NB4 (cell line): ENCODE data around the gene TMPRSS12.
"Not testable (repeated sequence)": the region's sequence is repeated elsewhere in the genome, so short reads cannot be mapped to it uniquely, and the experiment has no call there.

Experiments used
- CTCF ChIP-seq: IDR thresholded peaks from one replicate; pipeline ENCODE4 v1.5.1; 2012; ENCODE audit warnings: low read depth, low read length
- POLR2A ChIP-seq: IDR thresholded peaks from 2 replicates; pipeline ENCODE4 v1.6.1; 2011; ENCODE audit warnings: mild to moderate bottlenecking; ENCODE audit not compliant: insufficient read length; ENCODE audit errors: extremely low read depth

- TF ChIP-seq CTCF, POLR2A: not testable (repeated sequence)
Measured at GRCh38 chr12:50814921-50815320, 27.8 kb upstream of the TMPRSS12 start.
